ENCODE measurements around the gene OR10D3.

The OR10D3 gene

GRCh38 chr11:124194293-124195188 is 11.4 kb downstream of the OR10D3 start:
- no peak for DNase-seq (ENCODE audit: low spot score)

- DNase-seq (ENCODE audit: low spot score), result peak; percentile 8
Measured at GRCh38 chr11:124195189-124195734, 12.1 kb downstream of the OR10D3 start.

- no peak for DNase-seq (ENCODE audit: low spot score)
Measured at GRCh38 chr11:124197999-124198398, 14.9 kb downstream of the OR10D3 start.

- DNase-seq (ENCODE audit: low spot score), result no peak
Measured at GRCh38 chr11:124198897-124199296, 15.8 kb downstream of the OR10D3 start.

GRCh38 chr11:124199702-124200101 is 16.6 kb downstream of the OR10D3 start:
- no peak for DNase-seq (ENCODE audit: low spot score)

GRCh38 chr11:124200671-124201070 is 17.5 kb downstream of the OR10D3 start:
- no peak for DNase-seq (ENCODE audit: low spot score)

- DNase-seq (ENCODE audit: low spot score), result no peak
Measured at GRCh38 chr11:124202951-124203350, 19.8 kb downstream of the OR10D3 start.

- no peak for DNase-seq (ENCODE audit: low spot score)
Measured at GRCh38 chr11:124204008-124204407, 20.9 kb downstream of the OR10D3 start.

- no peak for DNase-seq (ENCODE audit: low spot score)
Measured at GRCh38 chr11:124207102-124207792, 24.1 kb downstream of the OR10D3 start.

GRCh38 chr11:124209824-124210357 is 26.7 kb downstream of the OR10D3 start:
- no peak for DNase-seq (ENCODE audit: low spot score)

GRCh38 chr11:124210421-124210820 is 27.3 kb downstream of the OR10D3 start:
- no peak for DNase-seq (ENCODE audit: low spot score)

- DNase-seq (ENCODE audit: low spot score), result no peak
Measured at GRCh38 chr11:124211321-124211720, 28.2 kb downstream of the OR10D3 start.

- DNase-seq (ENCODE audit: low spot score), result no peak
Measured at GRCh38 chr11:124214027-124214426, 30.9 kb downstream of the OR10D3 start.

- DNase-seq (ENCODE audit: low spot score), result no peak
Measured at GRCh38 chr11:124219126-124219525, 36.0 kb downstream of the OR10D3 start.

GRCh38 chr11:124222407-124222806 is 39.3 kb downstream of the OR10D3 start:
- DNase-seq (ENCODE audit: low spot score), result no peak

- DNase-seq (ENCODE audit: low spot score), result peak; percentile 10
Measured at GRCh38 chr11:124224618-124225423, 41.7 kb downstream of the OR10D3 start.

- no peak for DNase-seq (ENCODE audit: low spot score)
Measured at GRCh38 chr11:124225471-124225870, 42.3 kb downstream of the OR10D3 start.

- DNase-seq (ENCODE audit: low spot score), result no peak
Measured at GRCh38 chr11:124233376-124233775, 50.2 kb downstream of the OR10D3 start.

All from globus pallidus (tissue), 1 donor.